ENCODE measurements around the gene ADA. TPM values are rescaled to one million over a fixed set of nuclear protein-coding genes. Genes with fewer than 3 reads are reported as not detected.

Gene ADA
- 10.4 and 20.2 TPM in 2 replicates for total RNA-seq

DNA sequence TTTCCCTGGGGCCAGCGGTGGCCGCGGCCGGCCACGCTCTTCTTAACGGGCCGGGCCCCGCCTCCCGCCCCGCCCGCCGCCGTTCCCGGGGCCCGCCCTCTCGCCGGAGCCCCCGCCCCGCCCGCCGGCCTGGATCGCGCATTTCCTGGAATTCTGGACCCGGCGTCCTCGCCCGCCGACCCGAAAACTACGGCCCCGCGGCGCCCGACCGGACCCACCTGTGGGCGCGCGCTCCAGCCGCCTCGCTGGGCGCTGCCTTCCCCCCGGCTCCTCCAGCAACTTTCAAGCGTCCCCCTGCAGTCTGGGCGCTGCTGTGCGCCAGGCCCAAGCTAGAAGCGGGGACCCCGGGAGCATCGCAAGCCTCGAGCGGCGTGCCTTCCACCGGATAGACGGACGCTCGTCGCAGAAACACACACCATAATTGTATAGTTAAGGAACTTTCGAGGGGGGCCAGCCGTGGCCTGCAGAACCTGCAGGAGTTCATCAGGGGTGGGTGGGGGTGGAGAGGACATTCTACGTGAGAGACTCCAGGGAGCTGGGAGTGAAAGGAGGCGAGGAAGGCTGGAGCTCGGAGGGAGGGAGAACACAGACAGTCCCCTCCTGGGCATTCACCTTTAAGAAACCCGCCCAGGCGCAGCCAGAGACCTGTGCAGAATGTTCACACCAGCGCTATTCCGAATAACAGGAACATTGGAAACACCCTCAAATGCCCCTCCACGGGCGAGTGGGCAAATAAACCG, at the start of gene ADA:
Gene ADA (minus strand): TSS at position 16 of the 740 bp plus-strand sequence. CDS start 92 bp downstream, outside the sequence.

DNA sequence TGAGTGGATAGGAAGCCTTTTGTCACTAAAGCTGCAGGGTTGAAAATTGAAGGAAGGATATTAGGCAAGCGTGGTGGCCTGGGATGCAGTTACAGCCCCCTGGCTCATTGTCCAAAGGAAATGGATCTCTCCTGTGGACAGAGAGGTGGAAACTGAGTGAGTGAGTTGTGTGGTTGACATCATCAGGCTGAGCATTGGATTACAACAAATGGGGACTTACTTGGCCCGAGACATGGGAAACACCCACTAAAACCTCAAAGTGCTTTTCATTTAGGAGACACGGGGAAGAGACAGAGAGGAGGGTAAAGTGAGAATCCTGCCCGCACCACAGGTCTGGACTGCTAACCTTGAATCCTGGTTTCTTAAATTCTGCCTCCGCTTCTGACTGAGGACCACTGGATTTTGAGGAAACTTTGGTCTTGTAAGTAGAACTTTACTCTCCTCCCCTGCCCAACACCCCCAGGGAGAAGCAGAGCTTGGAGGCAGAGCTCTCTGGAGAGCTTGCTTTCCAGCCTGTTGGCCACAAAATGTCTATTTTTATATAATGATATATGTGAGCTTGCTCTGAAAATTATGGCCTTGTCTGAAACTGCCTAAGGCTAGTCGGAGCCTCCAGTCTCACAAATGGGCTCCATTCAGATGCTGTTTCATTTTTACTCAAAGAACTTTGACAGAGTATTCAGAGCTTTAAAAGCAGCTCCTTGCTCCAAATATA, 69.0 kb downstream of the ADA start, which contains the start of gene PKIG:
Gene PKIG (plus strand): TSS at position 269 of the 715 bp plus-strand sequence. CDS start 31,978 bp downstream, outside the sequence.

Other genes with a start within 250 kb of the ADA start
- gene TTPAL, start 175.8 kb downstream of the ADA start, total RNA-seq: 1.6 and 4.9 TPM in 2 replicates
- 96.7 and 97.1 TPM in 2 replicates for gene SERINC3, start 129.6 kb downstream of the ADA start, total RNA-seq
- 128 and 172 TPM in 2 replicates for gene PKIG, start 69.1 kb downstream of the ADA start, total RNA-seq
- gene CCN5, start 63.7 kb upstream of the ADA start, total RNA-seq: not detected in 2 replicates
- gene KCNK15, start 94.2 kb upstream of the ADA start, total RNA-seq: 0.06 TPM in 1 of 2 replicates, not detected in the other
- gene RIMS4, start 158.8 kb upstream of the ADA start, total RNA-seq: not detected in 2 replicates
- gene YWHAB, start 234.0 kb upstream of the ADA start, total RNA-seq: 82.9 and 133 TPM in 2 replicates

Data from bladder microvascular endothelial cell (primary cell).